Adrenal gland (tissue), 19 donors: ENCODE results near the gene FTL. TPM values are rescaled to one million over a fixed set of nuclear protein-coding genes. Genes with fewer than 3 reads are reported as not detected.
A peak's percentile ranks its signal among the peaks of the same experiment; 100 is the strongest.

Experiments
- DNase-seq, 7 donors: peaks; one replicate each; pipeline ENCODE4 v3.0.0-alpha.2; 2019 to 2020
- H3K27ac ChIP-seq, 5 donors: fragments of 200-600 bp; sonication (generic) in 4 of 5; 1 replicate in 3 of 5; 2 replicates in 2 of 5; pipeline versions ENCODE4 v1.5.1 to v1.8.0; 2016 to 2020; ENCODE audit warnings: mild to moderate bottlenecking in 1 of 5
- H3K27me3 ChIP-seq: fragments of 200-600 bp; 2 replicates; pipeline ENCODE4 v1.8.0; 2021
- H3K36me3 ChIP-seq, 2 donors: fragments of 200-600 bp; replicated peaks in 1 of 2; 1 replicate in 1 of 2; 2 replicates in 1 of 2; pipeline versions ENCODE4 v1.5.1 to v1.8.0; 2018 to 2022
- H3K4me1 ChIP-seq, 2 donors: fragments of 200-600 bp; replicated peaks in 1 of 2; 1 replicate in 1 of 2; 2 replicates in 1 of 2; pipeline versions ENCODE4 v1.5.1 to v1.8.0; 2018 to 2021
- H3K4me3 ChIP-seq, 4 donors: fragments of 200-600 bp; sonication (generic) in 3 of 4; one replicate each; pipeline ENCODE4 v1.5.1; 2016 to 2018
- H3K9me3 ChIP-seq, 3 donors: fragments of 200-600 bp; sonication (generic) in 1 of 3; replicated peaks in 1 of 3; 1 replicate in 2 of 3; 2 replicates in 1 of 3; pipeline versions ENCODE4 v1.5.1 to v1.8.0; 2016 to 2021
- CTCF ChIP-seq, 6 experiments: fragments of 450-650 bp in 4 of 6; fragments of 200-600 bp in 2 of 6; sonication (generic) in 1 of 6; IDR thresholded peaks; 1 replicate in 5 of 6; 2 replicates in 1 of 6; pipeline versions ENCODE4 v1.5.1 to v1.8.0; 2016 to 2021; ENCODE audit warnings: antibody characterized with exemption in 6 of 6, mild to moderate bottlenecking in 2 of 6, moderate library complexity in 1 of 6
- POLR2A ChIP-seq, 2 donors: fragments of 450-650 bp; IDR thresholded peaks; one replicate each; pipeline ENCODE4 v1.6.1; 2017; ENCODE audit warnings: antibody characterized with exemption in 2 of 2, mild to moderate bottlenecking in 2 of 2, moderate library complexity in 1 of 2
- WGBS, 4 donors: extraction: QIAGEN DNeasy Blood & Tissue Kit in 2 of 4; methylation state at CpG; one replicate each; pipeline versions ENCODE4 v1.1.5 to v1.1.7; 2013 to 2017; 5-methylcytosine and 5-hydroxymethylcytosine counted together
- intact Hi-C, 2 donors: fragments of 100-400 bp; cut with DNase I; formaldehyde crosslinking; loops; one replicate each; pipeline versions ENCODE4 v1.14.1 to v1.15.0; 2022 to 2023
- long read RNA-seq, 10 donors: library from polyadenylated mRNA in 3 of 10; unstranded in 2 of 10; stranded (forward) in 1 of 10; transcript quantifications; one replicate each; pipeline ENCODE4 v2.0.0 and lab custom pipeline, GENCODE V29; 2021 to 2026
- polyA plus RNA-seq, 3 donors: library from polyadenylated mRNA; stranded (reverse); fragments of 200-250 nt in 2 of 3; fragments of 350-450 nt in 1 of 3; fragmentation: Illumina TruSeq in 1 of 3; extraction: RNeasy Lipid Tissue Mini Kit (QIAGEN cat#74804) in 1 of 3; gene quantifications; one replicate each; pipeline ENCODE4 v1.2.3, GENCODE V29; 2013 to 2014
- total RNA-seq, 9 donors: library from RNA; depleted of rRNA in 4 of 9; stranded (reverse); fragments of >200 nt in 4 of 9; fragments of 120-200 nt in 1 of 9; fragmentation: NEBNext Ultra II Directional in 1 of 9; extraction: Animal tissue kit (Norgen Biotek cat#: 25700) in 1 of 9; gene quantifications; one replicate each; pipeline versions ENCODE4 v1.1.0 to v1.2.4, GENCODE V29; 2013 to 2023
- donor health status: healthy with polysubstance abuse.
- donor health status: Bipolar disorder and iron deficiency.
- donor health status: DM: yes; HTN: yes; CAD: no.
- donor health status: DM: no; HTN: no; CAD: no.
- donor health status: DM: no; HTN: no; CAD: no.
- donor health status: DM: yes; HTN: yes; CAD: no.

FTL gene
- over 10,000 TPM in 1 of 9 donors, 1,000 to 10,000 TPM in 8; 3,284 to 11,726 (median 3,862) TPM for total RNA-seq
- polyA plus RNA-seq = 1,000 to 10,000 TPM; 2,288 to 7,123 (median 4,274) TPM
- long read RNA-seq, donor 1, transcript FTL-201 (4 exons, 878 nt) = major isoform, 2,138 of 2,631 reads
- long read RNA-seq, donor 1, partial matches to known transcripts = 234 of 2,631 reads
- long read RNA-seq, donor 1, other reads (novel, unspliced or antisense) = 259 of 2,631 reads
- long read RNA-seq, donor 2, transcript FTL-201 (4 exons, 878 nt) = major isoform, 1,573 of 1,957 reads
- long read RNA-seq, donor 2, partial matches to known transcripts = 197 of 1,957 reads
- long read RNA-seq, donor 2, other reads (novel, unspliced or antisense) = 187 of 1,957 reads
- long read RNA-seq, donor 3, transcript FTL-201 (4 exons, 878 nt) = major isoform, 2,221 of 2,867 reads
- long read RNA-seq, donor 3, partial matches to known transcripts = 379 of 2,867 reads
- long read RNA-seq, donor 3, other reads (novel, unspliced or antisense) = 267 of 2,867 reads
- long read RNA-seq, donor 4, transcript FTL-201 (4 exons, 878 nt) = major isoform, 14,284 of 14,377 reads
- long read RNA-seq, donor 4, partial matches to known transcripts = 15 of 14,377 reads
- long read RNA-seq, donor 4, other reads (novel, unspliced or antisense) = 78 of 14,377 reads
- long read RNA-seq, donor 5, transcript FTL-201 (4 exons, 878 nt) = major isoform, 4,773 of 4,894 reads
- long read RNA-seq, donor 5, partial matches to known transcripts = 49 of 4,894 reads
- long read RNA-seq, donor 5, other reads (novel, unspliced or antisense) = 72 of 4,894 reads
- long read RNA-seq, donor 6, transcript FTL-201 (4 exons, 878 nt) = major isoform, 11,678 of 11,794 reads
- long read RNA-seq, donor 6, partial matches to known transcripts = 24 of 11,794 reads
- long read RNA-seq, donor 6, other reads (novel, unspliced or antisense) = 92 of 11,794 reads
- long read RNA-seq, donor 7, transcript FTL-201 (4 exons, 878 nt) = major isoform, 1,079 of 1,433 reads
- long read RNA-seq, donor 7, partial matches to known transcripts = 228 of 1,433 reads
- long read RNA-seq, donor 7, other reads (novel, unspliced or antisense) = 126 of 1,433 reads
- long read RNA-seq, donor 8, transcript FTL-201 (4 exons, 878 nt) = major isoform, 2,617 of 3,250 reads
- long read RNA-seq, donor 8, partial matches to known transcripts = 253 of 3,250 reads
- long read RNA-seq, donor 8, other reads (novel, unspliced or antisense) = 380 of 3,250 reads
- long read RNA-seq, donor 9, transcript FTL-201 (4 exons, 878 nt) = major isoform, 1,737 of 2,208 reads
- long read RNA-seq, donor 9, partial matches to known transcripts = 251 of 2,208 reads
- long read RNA-seq, donor 9, other reads (novel, unspliced or antisense) = 220 of 2,208 reads
- long read RNA-seq, donor 10, transcript FTL-201 (4 exons, 878 nt) = major isoform, 616 of 739 reads
- long read RNA-seq, donor 10, partial matches to known transcripts = 55 of 739 reads
- long read RNA-seq, donor 10, other reads (novel, unspliced or antisense) = 68 of 739 reads

- peaks cover 31 to 34% of the 10 kb centered on the region in 2 donors for H3K4me1 ChIP-seq
These were observed at the start of gene FTL for GRCh38 chr19:48965040-48965805. TSS of gene FTL (plus strand) at chr19:48965309. CDS start at chr19:48965508, 199 bp downstream.

GRCh38 chr19:48915757-48916156 is 49.4 kb upstream of the FTL start:
- H3K36me3 ChIP-seq = peaks cover 0 to 91% of the 10 kb centered on the region in 2 donors
- no peak for DNase-seq

More at GRCh38 chr19:48965040-48965805, at the start of gene FTL:
- H3K36me3 ChIP-seq = peaks cover 0 to 37% of the 10 kb centered on the region in 2 donors
- 0 to 1% (median 1%) methylated on average over 25 to 52 of the region's 52 CpGs for WGBS, 4 donors
- no peaks in the 10 kb centered on the region for H3K9me3 ChIP-seq
- peak; percentile 98 to 99 (median 98) for DNase-seq
- TF ChIP-seq POLR2A (IDR thresholded peaks at IDR 0.05) (peak; percentile 100), CTCF (IDR thresholded peaks at IDR 0.05) (no peak)
- H3K27ac ChIP-seq = peak within 1 kb of the TSS; percentile 71 to 96 (median 85)
- intact Hi-C loops = loop anchor here (5.0 to 10.0 kb wide), 2 partner anchors 90 to 128 kb away; partner anchors contain the start of genes HSD17B14 (in 1 of the 2) and PPP1R15A (in 1 of the 2)
- H3K4me3 ChIP-seq = peak within 1 kb of the TSS; percentile 36 to 94 (median 58)
- no peaks in the 10 kb centered on the region for H3K27me3 ChIP-seq

More at GRCh38 chr19:48915757-48916156, 49.4 kb upstream of the FTL start:
- H3K4me1 ChIP-seq = no peaks in the 10 kb centered on the region
- no peak for TF ChIP-seq CTCF (IDR thresholded peaks at IDR 0.05)
- TF ChIP-seq POLR2A (IDR thresholded peaks at IDR 0.05) = no peak
- no peak overlapping the region for H3K4me3 ChIP-seq
- H3K27ac ChIP-seq = no peak overlapping the region
- intact Hi-C loops = no loop called here
- WGBS, 4 donors = 80 to 88% (median 85%) methylated on average over 8 of the region's 8 CpGs
- H3K27me3 ChIP-seq = no peaks in the 10 kb centered on the region
- no peaks in the 10 kb centered on the region for H3K9me3 ChIP-seq
